NT2/D1 (cell line): ENCODE measurements around the gene PIGU.

ENCODE experiments used
- SUZ12 ChIP-seq: IDR thresholded peaks from 2 replicates; pipeline ENCODE4 v1.6.1; 2011; ENCODE audit not compliant: insufficient read length, insufficient read depth; ENCODE audit errors: extremely low read depth
- ZNF274 ChIP-seq: IDR thresholded peaks from 2 replicates; pipeline ENCODE4 v1.6.1; 2011; ENCODE audit warnings: mild to moderate bottlenecking, low read depth, low read length

DNA sequence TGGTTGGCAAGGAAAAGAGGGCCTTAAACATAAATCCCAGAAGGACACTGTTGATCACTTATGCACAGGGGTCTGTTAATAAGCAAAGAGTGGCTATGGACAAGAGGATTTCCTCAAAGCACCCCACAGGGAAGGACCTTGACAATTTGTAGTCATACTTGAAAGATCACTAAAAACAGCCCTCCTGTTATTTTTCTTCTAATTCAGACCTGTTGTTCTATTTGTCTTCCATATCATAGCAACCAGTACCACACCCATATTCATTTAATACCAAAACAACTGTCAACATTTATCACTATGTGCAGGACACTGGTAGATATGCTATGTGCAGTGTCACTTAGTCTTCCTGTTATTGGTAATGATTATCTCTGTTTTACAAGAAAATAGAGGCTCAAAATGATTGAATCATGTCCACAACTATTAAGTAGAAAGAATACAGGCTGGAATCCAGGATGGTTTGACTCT lies 163.9 kb downstream of the PIGU start:
- TF ChIP-seq ZNF274 (no peak), SUZ12 (no peak)
